Colonic mucosa (tissue), 4 donors: ENCODE data around the gene ANKRD13D. TPM values are rescaled to one million over a fixed set of nuclear protein-coding genes. Genes with fewer than 3 reads are reported as not detected.

Experiments
- DNase-seq: peaks from one replicate; pipeline ENCODE4 v3.0.0-alpha.2; 2020
- H3K27ac ChIP-seq: fragments of 200-600 bp; one replicate; pipeline ENCODE4 v1.8.0; 2021
- H3K27me3 ChIP-seq: fragments of 200-600 bp; one replicate; pipeline ENCODE4 v1.8.0; 2021
- H3K36me3 ChIP-seq: fragments of 200-600 bp; one replicate; pipeline ENCODE4 v1.8.0; 2021
- H3K4me1 ChIP-seq: fragments of 200-600 bp; one replicate; pipeline ENCODE4 v1.8.0; 2021; ENCODE audit warnings: mild to moderate bottlenecking
- H3K4me3 ChIP-seq: fragments of 200-600 bp; one replicate; pipeline ENCODE4 v1.8.0; 2021
- H3K9ac ChIP-seq, 2 donors: one replicate each; pipeline ENCODE4 v1.7.0; 2013; ENCODE audit warnings: control low read depth in 2 of 2, low read depth in 2 of 2, low read length in 2 of 2
- H3K9me3 ChIP-seq: fragments of 200-600 bp; one replicate; pipeline ENCODE4 v1.8.0; 2021
- intact Hi-C: fragments of 100-400 bp; cut with DNase I; formaldehyde crosslinking; loops from one replicate; pipeline ENCODE4 v1.14.1; 2022
- total RNA-seq, 2 donors: library from RNA; stranded (reverse); fragmentation: NEBNext Ultra II Directional in 1 of 2; extraction: Animal tissue kit (Norgen Biotek cat#: 25700) in 1 of 2; gene quantifications; one replicate each; pipeline ENCODE4 v1.2.1, GENCODE V29; 2021
- TF ChIP-seq, protein P1 (sequence below): fragments of 200-600 bp; IDR thresholded peaks from one replicate; pipeline ENCODE4 v1.8.0; 2022; ENCODE audit warnings: antibody characterized with exemption, mild to moderate bottlenecking
- donor health status: healthy.
- donor health status: DM: no; HTN: no; CAD: no.
- donor health status: DM: no; HTN: no; CAD: no.

The ANKRD13D gene
- total RNA-seq, 2 donors from 2014 or later: 18.8 to 39.5 TPM

DNA sequence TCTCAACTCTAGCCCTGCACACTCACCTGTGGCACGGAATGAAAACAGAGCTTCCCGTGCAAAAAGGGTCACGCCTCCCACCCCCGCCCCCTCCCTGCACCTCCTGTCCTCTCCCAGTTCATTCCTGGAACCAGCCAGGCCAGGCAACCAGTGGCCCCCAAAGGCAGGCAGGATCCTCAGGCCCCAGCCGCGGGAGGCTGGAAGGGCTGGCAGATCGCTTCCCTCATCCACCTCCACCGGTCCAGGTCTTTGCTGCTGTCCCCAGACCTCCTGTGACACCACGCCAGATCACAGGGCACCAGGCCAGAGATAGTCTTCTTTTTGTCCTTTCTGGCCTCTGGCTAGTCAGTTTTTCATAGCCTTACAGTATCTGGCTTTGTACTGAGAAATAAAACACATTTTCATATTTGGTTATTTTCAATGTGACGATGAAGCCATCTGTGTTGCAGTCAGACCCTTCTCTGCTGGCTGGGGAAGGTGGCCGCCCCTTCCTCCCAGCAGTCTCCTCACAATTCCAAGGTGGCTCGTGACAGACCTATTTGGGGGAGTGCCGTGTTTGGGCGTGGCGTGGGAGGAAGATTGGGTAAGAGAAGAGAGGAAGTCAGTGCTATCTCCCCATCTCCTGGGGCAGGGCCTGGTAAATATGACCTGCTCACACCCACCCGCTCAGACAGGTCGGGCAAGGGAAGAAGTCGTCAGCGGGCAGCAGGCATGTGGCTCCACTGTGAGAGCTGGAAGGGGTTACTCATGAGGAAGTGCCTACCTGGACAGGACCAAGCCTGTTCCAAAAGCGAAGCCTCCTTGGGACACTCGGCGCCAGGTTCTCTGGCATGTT is 23.3 kb downstream of the ANKRD13D start:
- peak overlapping the region in 1 of 2 donors; percentile 58 for H3K9ac ChIP-seq
- intact Hi-C loops: loop anchor here (10.0 kb wide), 1 partner anchor 228 kb away; no protein-coding TSS in a partner anchor
- no peak overlapping the region for H3K4me3 ChIP-seq
- H3K27ac ChIP-seq: peak overlapping the region; percentile 66
- H3K4me1 ChIP-seq: no peaks in the 10 kb centered on the region
- TF ChIP-seq, protein P1, sequence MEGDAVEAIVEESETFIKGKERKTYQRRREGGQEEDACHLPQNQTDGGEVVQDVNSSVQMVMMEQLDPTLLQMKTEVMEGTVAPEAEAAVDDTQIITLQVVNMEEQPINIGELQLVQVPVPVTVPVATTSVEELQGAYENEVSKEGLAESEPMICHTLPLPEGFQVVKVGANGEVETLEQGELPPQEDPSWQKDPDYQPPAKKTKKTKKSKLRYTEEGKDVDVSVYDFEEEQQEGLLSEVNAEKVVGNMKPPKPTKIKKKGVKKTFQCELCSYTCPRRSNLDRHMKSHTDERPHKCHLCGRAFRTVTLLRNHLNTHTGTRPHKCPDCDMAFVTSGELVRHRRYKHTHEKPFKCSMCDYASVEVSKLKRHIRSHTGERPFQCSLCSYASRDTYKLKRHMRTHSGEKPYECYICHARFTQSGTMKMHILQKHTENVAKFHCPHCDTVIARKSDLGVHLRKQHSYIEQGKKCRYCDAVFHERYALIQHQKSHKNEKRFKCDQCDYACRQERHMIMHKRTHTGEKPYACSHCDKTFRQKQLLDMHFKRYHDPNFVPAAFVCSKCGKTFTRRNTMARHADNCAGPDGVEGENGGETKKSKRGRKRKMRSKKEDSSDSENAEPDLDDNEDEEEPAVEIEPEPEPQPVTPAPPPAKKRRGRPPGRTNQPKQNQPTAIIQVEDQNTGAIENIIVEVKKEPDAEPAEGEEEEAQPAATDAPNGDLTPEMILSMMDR: no peak
- no peaks in the 10 kb centered on the region for H3K27me3 ChIP-seq
- H3K36me3 ChIP-seq: peaks cover 6% of the 10 kb centered on the region
- no peaks in the 10 kb centered on the region for H3K9me3 ChIP-seq
- DNase-seq: peak; percentile 93

DNA sequence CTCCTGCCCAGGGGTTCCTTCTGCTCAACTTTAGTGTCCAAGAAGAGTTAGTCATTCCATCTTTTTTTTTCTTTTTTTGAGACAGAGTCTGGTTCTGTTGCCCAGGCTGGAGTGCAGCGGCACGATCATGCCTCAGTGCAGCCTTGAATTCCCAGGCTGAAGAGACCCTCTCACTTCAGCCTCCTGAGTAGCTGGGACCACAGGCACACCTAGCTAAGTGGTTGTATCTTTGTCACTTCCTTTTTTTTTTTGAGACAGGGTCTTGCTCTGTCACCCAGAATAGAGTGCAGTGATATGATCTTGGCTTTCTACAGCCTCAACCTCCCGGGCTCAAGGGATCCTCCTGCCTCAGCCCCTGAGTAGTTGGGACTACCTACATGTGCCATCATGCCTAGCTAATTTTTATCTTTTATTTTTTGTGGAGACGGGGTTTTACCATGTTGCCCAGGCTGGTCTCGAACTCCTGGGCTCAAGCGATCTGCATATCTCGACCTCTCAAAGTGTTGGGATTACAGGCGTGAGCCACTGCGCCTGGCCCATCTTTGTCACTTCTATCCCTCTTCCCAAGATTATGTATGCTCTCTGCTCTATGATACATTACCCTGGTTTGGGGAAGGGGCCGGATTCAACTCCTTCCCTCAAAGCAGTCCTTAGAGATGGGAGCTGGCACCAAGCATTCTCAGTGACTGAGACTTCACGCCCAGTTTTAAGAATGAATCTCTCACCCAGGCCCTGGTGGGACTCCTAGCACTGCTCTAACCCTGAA is 24.2 kb downstream of the ANKRD13D start:
- TF ChIP-seq, protein P1: no peak
- no peak for DNase-seq
- intact Hi-C loops: loop anchor here (10.0 kb wide), 1 partner anchor 229 kb away; no protein-coding TSS in a partner anchor
- Histone ChIP-seq H3K9ac (peak overlapping the region; percentile 28 to 58), H3K9me3 (no peaks in the 10 kb centered on the region), H3K4me1 (no peaks in the 10 kb centered on the region), H3K27me3 (no peaks in the 10 kb centered on the region), H3K4me3 (no peak overlapping the region), H3K27ac (peak overlapping the region; percentile 66), H3K36me3 (peaks cover 6% of the 10 kb centered on the region)

DNA sequence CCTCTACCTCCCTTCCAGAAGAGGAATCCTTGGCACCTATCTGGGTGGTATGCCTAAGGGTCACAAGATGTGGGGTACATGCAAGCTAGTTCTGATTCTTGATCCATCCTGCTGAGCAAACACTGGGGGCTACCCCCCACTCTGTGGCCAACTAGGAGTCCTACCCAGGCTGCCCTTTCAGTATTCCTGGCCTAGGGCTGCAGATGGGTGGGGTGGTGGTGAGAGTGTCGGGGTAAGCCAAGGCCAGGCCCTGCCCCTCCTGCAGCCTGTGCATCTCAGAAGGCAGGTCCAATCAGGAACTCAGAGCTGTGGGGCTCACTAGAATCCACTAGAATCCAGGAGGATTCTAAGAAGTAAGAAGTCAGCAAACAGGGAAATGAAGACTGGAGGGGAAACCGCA is 25.1 kb downstream of the ANKRD13D start:
- DNase-seq: no peak
- H3K9me3 ChIP-seq: no peaks in the 10 kb centered on the region
- no peaks in the 10 kb centered on the region for H3K4me1 ChIP-seq
- peaks cover 6% of the 10 kb centered on the region for H3K36me3 ChIP-seq
- intact Hi-C loops: loop anchor here (10.0 kb wide), 1 partner anchor 229 kb away; no protein-coding TSS in a partner anchor
- H3K27me3 ChIP-seq: no peaks in the 10 kb centered on the region
- H3K4me3 ChIP-seq: no peak overlapping the region
- TF ChIP-seq, protein P1: no peak
- no peak overlapping the region for H3K9ac ChIP-seq
- H3K27ac ChIP-seq: no peak overlapping the region

DNA sequence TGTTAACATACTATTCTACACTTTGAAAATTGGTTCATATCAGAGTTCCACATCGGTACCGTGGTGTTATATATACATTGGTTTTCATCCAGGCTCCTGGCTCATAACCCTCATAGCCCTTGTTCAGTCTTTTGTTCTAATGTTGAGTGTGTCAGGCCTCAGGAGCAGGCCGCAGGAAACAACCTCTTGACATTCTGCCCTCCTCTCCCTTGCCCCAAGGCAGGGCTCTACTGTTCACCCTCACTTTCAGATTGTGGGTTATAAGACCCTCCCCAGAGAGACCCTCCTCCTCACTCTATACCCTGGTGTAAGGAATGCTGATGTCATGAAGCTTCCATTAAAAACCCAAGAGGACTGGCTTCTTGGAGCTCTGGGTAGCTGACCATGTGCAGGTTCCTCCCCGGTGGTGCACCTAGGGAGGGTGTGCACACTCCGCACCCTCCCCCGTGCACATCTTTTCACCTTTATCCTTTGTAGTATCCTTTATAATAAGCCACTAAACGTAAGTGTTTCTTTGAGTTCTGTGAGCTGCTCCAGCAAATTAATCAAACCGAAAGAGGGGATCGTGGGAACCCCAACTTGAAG is 26.3 kb downstream of the ANKRD13D start:
- no peak for DNase-seq
- Histone ChIP-seq H3K27me3 (no peaks in the 10 kb centered on the region), H3K4me3 (no peak overlapping the region), H3K36me3 (no peaks in the 10 kb centered on the region), H3K9ac (no peak overlapping the region), H3K4me1 (no peaks in the 10 kb centered on the region), H3K27ac (no peak overlapping the region), H3K9me3 (no peaks in the 10 kb centered on the region)
- intact Hi-C loops: loop anchor here (10.0 kb wide), 1 partner anchor 231 kb away; no protein-coding TSS in a partner anchor
- TF ChIP-seq, protein P1: no peak

DNA sequence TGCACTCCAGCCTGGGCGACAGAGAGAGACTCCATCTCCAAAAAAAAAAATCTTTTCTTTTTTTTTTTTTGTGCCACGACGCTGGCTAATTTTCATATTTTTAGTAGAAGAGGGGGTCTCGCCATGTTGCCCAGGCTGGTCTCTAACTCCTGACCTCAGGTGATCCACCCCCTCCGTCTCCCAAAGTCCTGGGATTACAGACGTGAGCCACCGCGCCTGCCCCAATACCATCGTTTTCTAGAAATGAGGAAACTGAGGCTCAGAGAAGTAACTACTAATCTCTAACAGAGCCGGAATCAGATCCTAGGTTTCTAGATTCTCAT is 27.7 kb downstream of the ANKRD13D start:
- H3K4me3 ChIP-seq: peak overlapping the region; percentile 95
- H3K9ac ChIP-seq: peak overlapping the region; percentile 53 to 95
- intact Hi-C loops: loop anchor here (2.0 to 10.0 kb wide), 2 partner anchors 54 to 232 kb away; no protein-coding TSS in a partner anchor
- no peaks in the 10 kb centered on the region for H3K9me3 ChIP-seq
- peak overlapping the region; percentile 78 for H3K27ac ChIP-seq
- no peaks in the 10 kb centered on the region for H3K27me3 ChIP-seq
- no peaks in the 10 kb centered on the region for H3K36me3 ChIP-seq
- no peaks in the 10 kb centered on the region for H3K4me1 ChIP-seq
- no peak for DNase-seq
- TF ChIP-seq, protein P1: no peak
